Common myeloid progenitor, CD34-positive (primary cell): ENCODE results near the gene CA10.

Experiments
- CTCF ChIA-PET: fragments of 350-600 bp; sonication (Branson Sonifier 250); formaldehyde crosslinking; loops from one replicate; lab custom pipeline; 2021; ENCODE audit warnings: antibody characterized with exemption; lab: Charles Lee
- POLR2A ChIA-PET: fragments of 350-600 bp; sonication (Branson Sonifier 250); formaldehyde crosslinking; loops from one replicate; lab custom pipeline; 2021; ENCODE audit warnings: antibody characterized with exemption; lab: Charles Lee
- DNase-seq, 3 donors: peaks; one replicate each; pipeline versions ENCODE4 v3.0.0 to v3.0.0-alpha.2; 2013
- H3K27ac ChIP-seq, 2 experiments: 1 replicate in 1 of 2; 2 replicates in 1 of 2; pipeline ENCODE4 v1.7.0; 2013; ENCODE audit warnings: inconsistent platforms in 2 of 2, low read length in 2 of 2, mild to moderate bottlenecking in 2 of 2, low read depth in 1 of 2, moderate library complexity in 1 of 2; ENCODE audit not compliant: severe bottlenecking in 2 of 2, insufficient read depth in 1 of 2, poor library complexity in 1 of 2
- H3K27me3 ChIP-seq, 5 experiments: replicated peaks in 2 of 5; 1 replicate in 3 of 5; 2 replicates in 2 of 5; pipeline versions ENCODE4 v1.6.1 to v1.7.0; 2013; ENCODE audit warnings: low read length in 4 of 5, mild to moderate bottlenecking in 2 of 5, moderate library complexity in 2 of 5, inconsistent platforms in 1 of 5; ENCODE audit not compliant: insufficient read depth in 5 of 5, control insufficient read depth in 4 of 5
- H3K36me3 ChIP-seq, 4 experiments: 1 replicate in 2 of 4; 2 replicates in 2 of 4; pipeline versions ENCODE4 v1.6.1 to v1.7.0; 2013; ENCODE audit warnings: low read length in 3 of 4, control low read depth in 1 of 4, mild to moderate bottlenecking in 1 of 4; ENCODE audit not compliant: control insufficient read depth in 4 of 4, insufficient read depth in 4 of 4
- H3K4me1 ChIP-seq, 4 experiments: 1 replicate in 3 of 4; 2 replicates in 1 of 4; pipeline versions ENCODE4 v1.6.1 to v1.7.1; 2013; ENCODE audit warnings: low read length in 3 of 4, mild to moderate bottlenecking in 3 of 4, control low read depth in 1 of 4, inconsistent platforms in 1 of 4, moderate library complexity in 1 of 4; ENCODE audit not compliant: control insufficient read depth in 4 of 4, insufficient read depth in 4 of 4; ENCODE audit errors: control extremely low read depth in 1 of 4
- H3K4me3 ChIP-seq, 7 experiments: 1 replicate in 4 of 7; 2 replicates in 3 of 7; pipeline versions ENCODE4 v1.5.1 to v1.7.0; 2013; ENCODE audit warnings: mild to moderate bottlenecking in 7 of 7, low read length in 6 of 7, moderate library complexity in 6 of 7, inconsistent platforms in 2 of 7, low read depth in 2 of 7, control low read depth in 1 of 7; ENCODE audit not compliant: insufficient read depth in 4 of 7, control insufficient read depth in 1 of 7; ENCODE audit errors: extremely low read depth in 1 of 7
- H3K9me3 ChIP-seq, 5 experiments: 1 replicate in 4 of 5; 2 replicates in 1 of 5; pipeline versions ENCODE4 v1.6.1 to v1.7.1; 2013; ENCODE audit warnings: low read length in 4 of 5, mild to moderate bottlenecking in 2 of 5, inconsistent platforms in 1 of 5, low read depth in 1 of 5, moderate library complexity in 1 of 5; ENCODE audit not compliant: control insufficient read depth in 4 of 5, insufficient read depth in 2 of 5; ENCODE audit errors: control extremely low read depth in 1 of 5
- WGBS: methylation state at CpG from one replicate; pipeline ENCODE4 v1.1.5; 2013; ENCODE audit not compliant: insufficient coverage; 5-methylcytosine and 5-hydroxymethylcytosine counted together

The CA10 gene

DNA sequence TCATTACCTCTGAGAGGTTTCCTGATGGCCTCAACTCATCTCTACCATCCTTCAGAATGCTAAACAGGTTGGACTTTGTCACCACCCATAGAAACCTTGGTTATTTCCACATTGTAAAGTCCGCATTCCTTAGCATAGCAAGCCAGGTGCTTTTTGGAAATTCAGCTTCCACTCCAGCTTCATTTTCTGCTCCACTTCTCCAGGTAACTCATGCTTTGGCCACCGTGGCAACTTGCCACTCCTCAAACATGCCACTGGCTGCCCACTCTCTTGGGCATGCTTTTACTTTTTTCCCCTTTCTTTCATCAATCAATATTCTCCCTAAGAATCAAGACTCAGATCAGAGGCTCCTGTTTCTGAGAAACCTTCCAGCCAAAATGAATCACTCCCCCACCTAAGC, 203.3 kb downstream of the CA10 start:
- CTCF ChIA-PET, result no interaction called here
- POLR2A ChIA-PET, result no interaction called here
- Histone ChIP-seq H3K27ac (no peak overlapping the region), H3K4me1 (no peaks in the 10 kb centered on the region), H3K27me3 (no peaks in the 10 kb centered on the region), H3K9me3 (peaks cover 0 to 1% (median 0%) of the 10 kb centered on the region in 5 experiments), H3K36me3 (no peaks in the 10 kb centered on the region), H3K4me3 (no peak overlapping the region)
- 84% methylated on average over 2 of the region's 2 CpGs for WGBS
- DNase-seq, result no peak

DNA sequence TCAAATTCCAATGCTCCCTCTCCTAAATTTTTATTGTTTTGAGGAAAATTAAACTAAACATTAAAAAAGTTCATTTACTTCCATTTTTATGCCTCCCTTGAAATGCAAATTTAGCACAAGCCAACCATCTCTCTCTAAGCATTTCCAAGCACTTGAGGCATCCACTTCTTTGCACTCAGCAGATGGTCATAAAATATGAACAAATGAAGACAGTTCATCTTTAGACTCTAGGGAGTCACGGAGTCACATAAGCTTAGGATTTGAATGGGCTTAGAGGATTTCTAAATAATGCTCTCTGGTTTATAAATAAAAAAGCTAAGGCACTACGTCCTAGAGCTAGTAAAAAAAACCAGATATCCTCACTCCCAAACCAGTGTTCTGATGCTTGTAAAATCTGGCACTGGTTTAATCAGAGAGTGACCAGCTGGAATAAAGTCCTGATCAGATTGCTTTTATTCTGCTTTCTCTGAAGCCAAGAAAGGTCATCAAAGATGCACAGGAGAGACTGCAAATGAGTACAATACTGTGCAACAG, 204.2 kb downstream of the CA10 start:
- no peaks in the 10 kb centered on the region for H3K27me3 ChIP-seq
- no peak overlapping the region for H3K4me3 ChIP-seq
- no peaks in the 10 kb centered on the region for H3K4me1 ChIP-seq
- ChIA-PET CTCF (no interaction called here), POLR2A (no interaction called here)
- no peak overlapping the region for H3K27ac ChIP-seq
- H3K36me3 ChIP-seq, result no peaks in the 10 kb centered on the region
- H3K9me3 ChIP-seq, result peaks cover 0 to 1% (median 0%) of the 10 kb centered on the region in 5 experiments
- WGBS, result no CpG with 5 or more reads among the region's 2 CpGs
- DNase-seq, result no peak

DNA sequence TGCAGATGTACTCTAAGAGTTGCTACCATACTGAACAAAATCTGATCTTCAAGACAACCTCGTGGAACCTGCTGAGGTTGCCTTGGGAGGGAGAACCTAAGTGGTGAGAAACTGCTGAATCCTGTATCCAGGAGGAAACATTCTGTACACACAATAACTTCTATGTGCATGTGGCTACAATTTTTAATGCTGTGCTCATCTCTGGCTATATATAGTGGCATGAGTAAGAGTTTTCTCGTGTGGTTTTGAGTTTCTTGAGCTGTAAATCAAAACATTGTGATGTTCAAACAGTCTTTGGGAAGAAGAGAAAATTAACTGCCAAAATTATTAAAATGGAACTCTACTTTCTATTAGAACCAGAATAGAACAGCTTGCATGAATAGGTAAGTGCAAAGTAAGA, 206.8 kb downstream of the CA10 start:
- ChIA-PET POLR2A (no interaction called here), CTCF (interaction anchor here (1.3 kb wide), 1 partner anchor 21 kb away, joined by 3 read pairs; no protein-coding TSS in a partner anchor)
- Histone ChIP-seq H3K27ac (no peak overlapping the region), H3K4me3 (no peak overlapping the region), H3K36me3 (no peaks in the 10 kb centered on the region), H3K9me3 (peaks cover 0 to 1% (median 0%) of the 10 kb centered on the region in 5 experiments), H3K27me3 (no peaks in the 10 kb centered on the region), H3K4me1 (no peaks in the 10 kb centered on the region)
- WGBS, result 0% methylated on average over 1 of the region's 2 CpGs
- DNase-seq, result no peak

- ChIA-PET POLR2A (no interaction called here), CTCF (no interaction called here)
- DNase-seq, result no peak
- no peaks in the 10 kb centered on the region for H3K36me3 ChIP-seq
- no peaks in the 10 kb centered on the region for H3K9me3 ChIP-seq
- H3K27ac ChIP-seq, result no peak overlapping the region
- no peak overlapping the region for H3K4me3 ChIP-seq
- 82% methylated on average over 4 of the region's 4 CpGs for WGBS
- H3K4me1 ChIP-seq, result no peaks in the 10 kb centered on the region
- no peaks in the 10 kb centered on the region for H3K27me3 ChIP-seq
Measured at GRCh38 chr17:51948128-51948527, 210.4 kb downstream of the CA10 start.

DNA sequence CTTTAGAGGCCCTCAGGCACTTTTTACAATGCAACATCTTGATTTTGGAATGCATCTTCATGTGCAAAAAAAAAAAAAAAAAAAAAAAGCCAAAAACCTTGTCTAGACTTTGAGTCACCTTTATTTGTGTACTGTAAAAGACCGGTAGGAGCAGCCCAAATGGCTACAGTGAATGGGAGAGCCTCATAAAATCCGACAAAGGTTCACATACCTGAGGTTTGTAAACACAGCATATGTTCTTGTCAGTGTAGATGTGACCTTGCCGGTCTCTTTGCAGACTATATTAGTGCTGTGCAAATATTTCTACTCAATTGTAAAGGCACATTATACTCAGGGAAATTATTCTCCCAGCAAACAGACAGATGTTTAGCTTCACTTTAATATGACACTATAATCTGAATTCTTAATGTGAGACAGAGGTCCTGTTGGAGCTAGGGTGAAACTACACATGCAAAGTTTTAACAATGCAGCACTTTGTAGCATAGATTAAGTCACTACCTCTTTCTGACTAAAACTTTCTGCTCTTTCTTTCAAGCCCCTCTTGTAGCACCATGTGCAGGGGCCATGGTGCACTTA, 211.3 kb downstream of the CA10 start:
- no peak for DNase-seq
- no peaks in the 10 kb centered on the region for H3K9me3 ChIP-seq
- WGBS, result 100% methylated on average over 2 of the region's 3 CpGs
- H3K27ac ChIP-seq, result no peak overlapping the region
- no peaks in the 10 kb centered on the region for H3K27me3 ChIP-seq
- CTCF ChIA-PET, result no interaction called here
- no peaks in the 10 kb centered on the region for H3K36me3 ChIP-seq
- no peak overlapping the region for H3K4me3 ChIP-seq
- H3K4me1 ChIP-seq, result no peaks in the 10 kb centered on the region
- POLR2A ChIA-PET, result no interaction called here

GRCh38 chr17:51946311-51946710, 212.2 kb downstream of the CA10 start:
- 91% methylated on average over 1 of the region's 2 CpGs for WGBS
- H3K9me3 ChIP-seq, result no peaks in the 10 kb centered on the region
- DNase-seq, result no peak
- H3K27me3 ChIP-seq, result no peaks in the 10 kb centered on the region
- no peak overlapping the region for H3K27ac ChIP-seq
- H3K4me3 ChIP-seq, result no peak overlapping the region
- no peaks in the 10 kb centered on the region for H3K4me1 ChIP-seq
- ChIA-PET POLR2A (no interaction called here), CTCF (no interaction called here)
- no peaks in the 10 kb centered on the region for H3K36me3 ChIP-seq

GRCh38 chr17:51941272-51941671, 217.2 kb downstream of the CA10 start:
- WGBS, result 72% methylated on average over 2 of the region's 3 CpGs

More at GRCh38 chr17:51941272-51941671, 217.2 kb downstream of the CA10 start:
- Histone ChIP-seq H3K27ac (no peak overlapping the region), H3K4me3 (no peak overlapping the region), H3K27me3 (no peaks in the 10 kb centered on the region), H3K4me1 (no peaks in the 10 kb centered on the region), H3K9me3 (no peaks in the 10 kb centered on the region), H3K36me3 (no peaks in the 10 kb centered on the region)
- POLR2A ChIA-PET, result no interaction called here
- CTCF ChIA-PET, result no interaction called here
- no peak for DNase-seq
